NT2/D1 (cell line): ENCODE data around the gene SLC26A9.

Experiments used
- SUZ12 ChIP-seq: IDR thresholded peaks from 2 replicates; pipeline ENCODE4 v1.6.1; 2011; ENCODE audit not compliant: insufficient read length, insufficient read depth; ENCODE audit errors: extremely low read depth
- YY1 ChIP-seq: IDR thresholded peaks from 2 replicates; pipeline ENCODE4 v1.6.1; 2011; ENCODE audit not compliant: insufficient read length, insufficient read depth
- ZNF274 ChIP-seq: IDR thresholded peaks from 2 replicates; pipeline ENCODE4 v1.6.1; 2011; ENCODE audit warnings: mild to moderate bottlenecking, low read depth, low read length

- TF ChIP-seq YY1 (no peak), ZNF274 (no peak), SUZ12 (no peak)
These were observed 34.3 kb upstream of the SLC26A9 start for GRCh38 chr1:205977402-205978014.
